ENCODE data around the gene AQP2. TPM values are rescaled to one million over a fixed set of nuclear protein-coding genes. Genes with fewer than 3 reads are reported as not detected.

AQP2 gene
- total RNA-seq, 6 experiments from 2014 or later, result not detected

GRCh38 chr12:49943625-49943960 lies 6.9 kb upstream of the AQP2 start:
- no peaks in the 10 kb centered on the region for H3K9me3 Mint-ChIP-seq
- no peak overlapping the region for H3K4me3 Mint-ChIP-seq
- peaks cover 7% of the 10 kb centered on the region for H3K27me3 Mint-ChIP-seq (ENCODE audit: insufficient read depth)
- DNase-seq, result no peak
- H3K4me1 Mint-ChIP-seq (ENCODE audit: low read depth), result peaks cover 12% of the 10 kb centered on the region
- TF ChIP-seq CTCF (IDR thresholded peaks at IDR 0.05), result no peak
- H3K36me3 Mint-ChIP-seq (ENCODE audit: low read depth), result no peaks in the 10 kb centered on the region
- H3K27ac Mint-ChIP-seq, result no peak overlapping the region

DNA sequence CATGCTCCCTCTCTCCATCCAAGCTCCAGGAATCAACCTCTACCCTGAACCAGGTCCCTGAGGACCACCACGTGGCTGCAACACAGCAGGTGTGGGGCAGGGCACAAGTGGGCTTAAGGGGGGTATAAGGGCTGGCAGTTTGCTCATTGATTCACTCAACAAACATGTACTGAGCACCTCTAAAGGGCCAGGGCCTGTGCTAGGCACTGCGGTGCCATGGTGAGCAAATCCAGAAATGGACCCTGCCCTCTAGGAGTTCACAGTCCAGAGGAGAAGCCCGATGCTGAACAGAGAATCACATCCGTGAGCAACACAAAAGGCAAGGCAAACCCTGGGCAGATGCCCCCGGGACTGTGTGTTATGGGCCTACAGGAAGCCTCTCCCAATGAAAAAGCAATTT lies 6.5 kb upstream of the AQP2 start:
- Mint-ChIP-seq H3K4me1 (ENCODE audit: low read depth) (peaks cover 12% of the 10 kb centered on the region), H3K4me3 (no peak overlapping the region), H3K36me3 (ENCODE audit: low read depth) (no peaks in the 10 kb centered on the region), H3K27me3 (ENCODE audit: insufficient read depth) (peaks cover 11% of the 10 kb centered on the region), H3K27ac (no peak overlapping the region), H3K9me3 (no peaks in the 10 kb centered on the region)
- no peak for TF ChIP-seq CTCF (IDR thresholded peaks at IDR 0.05)
- DNase-seq, result no peak

DNA sequence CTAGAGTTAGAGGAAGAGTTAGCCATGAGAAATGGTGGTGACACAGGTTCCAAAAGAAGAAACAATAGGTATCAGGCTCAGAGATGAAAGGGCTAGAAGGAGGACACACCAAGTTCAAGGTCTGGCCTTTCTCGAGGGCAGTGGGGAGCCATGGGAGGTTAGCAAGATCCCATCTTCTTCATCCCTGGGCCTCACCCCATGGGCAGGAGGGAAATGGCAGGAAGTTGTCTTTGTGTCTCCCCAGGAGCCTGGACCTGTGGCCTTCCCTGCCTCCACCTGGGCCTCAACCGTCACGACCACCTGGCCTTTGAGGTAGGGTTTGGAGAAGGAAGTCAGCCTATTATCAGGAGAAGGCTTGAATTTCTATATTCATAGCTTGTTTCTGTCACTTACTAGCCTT lies 5.8 kb upstream of the AQP2 start:
- no peak for DNase-seq

GRCh38 chr12:49945394-49946080 lies 5.0 kb upstream of the AQP2 start:
- no peaks in the 10 kb centered on the region for H3K36me3 Mint-ChIP-seq (ENCODE audit: low read depth)
- TF ChIP-seq CTCF (IDR thresholded peaks at IDR 0.05), result peak; percentile 95
- DNase-seq, result peak; percentile 68
- peak overlapping the region; percentile 58; the same call in 1 of the 2 replicates for H3K4me3 Mint-ChIP-seq
- no peaks in the 10 kb centered on the region for H3K9me3 Mint-ChIP-seq
- peaks cover 22% of the 10 kb centered on the region for H3K27me3 Mint-ChIP-seq (ENCODE audit: insufficient read depth)
- H3K27ac Mint-ChIP-seq, result no peak overlapping the region; the same call in 1 of the 2 replicates
- peaks cover 12% of the 10 kb centered on the region for H3K4me1 Mint-ChIP-seq (ENCODE audit: low read depth)

More for the DNA sequence above, 5.8 kb upstream of the AQP2 start:
- H3K27ac Mint-ChIP-seq, result no peak overlapping the region
- no peak overlapping the region for H3K4me3 Mint-ChIP-seq
- no peaks in the 10 kb centered on the region for H3K9me3 Mint-ChIP-seq
- H3K27me3 Mint-ChIP-seq (ENCODE audit: insufficient read depth), result peaks cover 16% of the 10 kb centered on the region
- peaks cover 12% of the 10 kb centered on the region for H3K4me1 Mint-ChIP-seq (ENCODE audit: low read depth)
- no peak for TF ChIP-seq CTCF (IDR thresholded peaks at IDR 0.05)
- H3K36me3 Mint-ChIP-seq (ENCODE audit: low read depth), result no peaks in the 10 kb centered on the region

- Mint-ChIP-seq H3K27me3 (ENCODE audit: insufficient read depth) (peaks cover 24% of the 10 kb centered on the region), H3K4me1 (ENCODE audit: low read depth) (peaks cover 12% of the 10 kb centered on the region), H3K27ac (no peak overlapping the region), H3K9me3 (no peaks in the 10 kb centered on the region), H3K4me3 (no peak overlapping the region), H3K36me3 (ENCODE audit: low read depth) (no peaks in the 10 kb centered on the region)
- no peak for DNase-seq
- no peak for TF ChIP-seq CTCF (IDR thresholded peaks at IDR 0.05)
Observed at GRCh38 chr12:49946086-49946485, 4.5 kb upstream of the AQP2 start.
